HG03520 (cell line): ENCODE measurements around the gene FLT1.
A peak's percentile ranks its signal among the peaks of the same experiment; 100 is the strongest.

Source experiments
- ATAC-seq: cut with Tn5 transposase; IDR thresholded peaks from one replicate; pipeline ENCODE4 v1.9.1; 2021; ENCODE audit warnings: mild to moderate bottlenecking, moderate library complexity; ENCODE audit not compliant: unreplicated experiment

FLT1 gene

DNA sequence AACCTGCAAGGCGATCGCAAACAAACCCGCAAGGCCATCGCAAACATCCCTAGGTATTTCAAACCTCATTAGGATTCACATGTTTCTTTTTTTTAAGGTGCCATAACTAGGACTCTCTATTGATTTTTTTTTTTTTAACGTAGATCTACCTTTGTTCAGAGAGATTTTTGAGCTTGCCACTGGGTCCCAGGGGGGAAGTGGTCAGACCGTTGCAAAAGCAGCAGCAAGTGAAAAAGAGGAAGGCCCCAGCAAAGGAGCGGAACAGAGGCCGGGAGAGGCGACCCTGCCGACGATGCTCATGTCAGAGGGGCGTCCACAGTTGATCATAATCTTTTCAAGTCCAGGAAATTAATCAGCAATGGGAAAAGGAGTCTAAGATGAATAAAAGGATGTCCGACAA is 32.7 kb upstream of the FLT1 start:
- ATAC-seq = no peak

- no peak for ATAC-seq
Observed at GRCh38 chr13:28526876-28527275, 31.9 kb upstream of the FLT1 start.

- ATAC-seq = no peak
Observed at GRCh38 chr13:28522871-28523270, 27.9 kb upstream of the FLT1 start.

- ATAC-seq = no peak
Observed at GRCh38 chr13:28513745-28514144, 18.8 kb upstream of the FLT1 start.

DNA sequence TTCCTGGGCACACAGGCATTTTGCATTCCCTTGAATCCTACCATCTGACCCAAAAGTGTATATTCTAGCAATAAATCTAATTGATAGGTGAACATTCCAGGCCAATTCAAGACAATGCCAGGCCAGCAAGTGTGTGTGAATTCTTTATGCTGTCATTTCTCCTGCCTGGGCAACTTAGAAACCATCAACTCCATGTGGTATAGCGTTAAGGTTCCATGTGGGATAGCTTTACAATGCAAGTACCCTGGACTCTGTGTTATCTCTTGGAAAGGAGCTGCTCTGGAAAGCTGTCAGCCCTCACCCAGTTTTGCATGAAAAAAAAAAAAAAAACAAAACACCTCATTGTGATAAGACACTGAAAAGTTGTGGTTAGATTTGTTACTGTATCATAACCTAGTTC is 15.6 kb upstream of the FLT1 start:
- no peak for ATAC-seq

- ATAC-seq = no peak
Observed at GRCh38 chr13:28510066-28510465, 15.1 kb upstream of the FLT1 start.

DNA sequence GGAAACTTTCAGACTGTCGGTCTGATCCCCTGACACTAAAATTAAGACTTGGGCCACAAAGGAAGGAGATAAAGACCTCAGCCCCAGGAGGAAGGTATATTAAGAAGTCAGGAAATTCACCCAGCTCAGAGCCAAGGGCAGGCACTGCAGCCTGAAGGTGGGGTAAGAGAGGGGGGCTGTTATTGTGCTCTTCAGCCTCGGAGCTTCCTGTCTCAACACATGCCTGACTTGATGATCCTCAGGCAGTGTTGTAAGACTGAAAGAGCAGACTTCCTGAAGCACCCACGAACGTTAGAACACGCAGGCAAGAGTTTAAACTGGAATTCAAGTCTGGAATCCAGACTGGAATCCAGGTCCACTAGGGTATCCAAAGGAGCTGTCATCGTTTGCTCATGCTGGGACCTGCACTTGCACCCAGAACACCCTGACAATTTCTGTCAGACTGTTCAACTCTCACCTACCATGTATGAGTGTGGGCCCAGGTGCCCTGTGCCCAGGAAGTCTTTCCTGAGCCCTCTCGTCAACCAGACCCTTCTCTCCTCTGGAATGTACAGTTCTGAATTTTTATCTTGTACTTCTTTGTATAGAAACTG is 10.7 kb upstream of the FLT1 start:
- no peak for ATAC-seq

- ATAC-seq = no peak
Observed at GRCh38 chr13:28503182-28503967, 8.4 kb upstream of the FLT1 start.

- no peak for ATAC-seq
Observed at GRCh38 chr13:28501547-28501946, 6.6 kb upstream of the FLT1 start.

- no peak for ATAC-seq
Observed at GRCh38 chr13:28499609-28500008, 4.7 kb upstream of the FLT1 start.

DNA sequence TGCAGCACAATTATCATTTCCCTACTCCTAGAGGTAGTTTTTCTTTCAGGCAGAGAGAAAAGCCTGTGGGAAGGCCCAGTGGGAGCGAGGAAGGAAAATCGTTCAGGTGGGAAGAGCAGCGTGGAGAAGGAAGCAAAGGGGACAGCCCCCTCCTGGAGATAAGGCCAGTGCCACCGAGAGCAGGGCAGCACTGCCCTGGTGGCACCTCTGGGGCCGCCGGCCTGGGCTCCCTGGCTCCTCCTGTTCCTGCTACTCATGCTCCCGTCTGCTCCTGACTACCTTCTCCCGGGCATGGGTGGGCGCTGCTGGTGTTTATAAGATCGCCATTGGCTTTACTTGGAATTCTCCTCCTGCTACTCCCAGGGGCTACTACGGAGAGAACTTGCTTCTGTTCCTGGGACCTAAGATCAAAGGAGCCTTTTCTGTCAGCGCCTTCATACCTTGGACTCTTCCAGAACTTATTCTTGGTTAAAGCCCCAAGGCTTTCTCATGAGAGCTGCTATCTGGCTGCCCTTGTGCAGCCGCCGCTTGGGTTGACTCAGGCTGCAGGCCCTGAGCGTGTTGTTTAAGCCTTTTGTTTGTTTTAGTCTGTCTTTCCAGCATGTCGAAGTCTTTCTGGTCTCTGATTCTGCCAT is 3.7 kb upstream of the FLT1 start:
- no peak for ATAC-seq

DNA sequence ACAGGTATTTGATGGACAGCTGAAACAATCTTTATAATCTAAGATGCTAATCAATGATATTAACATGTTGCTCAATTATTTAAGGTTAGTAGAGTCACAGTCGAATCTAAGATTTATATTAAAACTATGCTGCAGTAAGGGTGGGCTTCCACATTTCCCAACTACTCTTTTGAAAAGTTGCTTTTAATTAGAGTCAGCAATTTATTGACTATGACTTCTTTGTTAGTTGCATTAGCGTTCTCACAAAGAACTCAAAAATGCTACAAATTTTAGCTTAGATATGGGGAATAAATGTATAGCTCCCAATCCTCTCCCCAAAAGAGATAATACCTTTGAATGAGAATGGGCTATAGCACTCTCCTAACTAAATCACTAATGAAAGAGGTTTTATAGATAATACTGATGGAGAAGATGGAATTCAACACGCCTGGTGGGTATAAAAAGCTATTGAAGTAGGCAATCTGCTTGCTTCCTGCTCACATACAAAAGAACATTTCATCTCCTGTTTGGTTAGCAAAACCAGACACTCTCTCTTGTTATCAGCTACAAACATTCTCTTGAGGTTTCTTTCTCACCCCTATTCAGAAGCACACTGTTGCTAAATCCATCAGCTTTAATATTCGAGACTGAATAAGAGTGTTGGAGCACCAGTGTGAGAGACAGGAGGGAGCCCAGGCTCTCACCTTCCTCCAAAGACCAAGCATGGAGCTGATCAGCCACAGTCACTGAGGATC is 2.4 kb upstream of the FLT1 start:
- ATAC-seq = no peak

- no peak for ATAC-seq
Observed at GRCh38 chr13:28496188-28496564, 1.2 kb upstream of the FLT1 start.

DNA sequence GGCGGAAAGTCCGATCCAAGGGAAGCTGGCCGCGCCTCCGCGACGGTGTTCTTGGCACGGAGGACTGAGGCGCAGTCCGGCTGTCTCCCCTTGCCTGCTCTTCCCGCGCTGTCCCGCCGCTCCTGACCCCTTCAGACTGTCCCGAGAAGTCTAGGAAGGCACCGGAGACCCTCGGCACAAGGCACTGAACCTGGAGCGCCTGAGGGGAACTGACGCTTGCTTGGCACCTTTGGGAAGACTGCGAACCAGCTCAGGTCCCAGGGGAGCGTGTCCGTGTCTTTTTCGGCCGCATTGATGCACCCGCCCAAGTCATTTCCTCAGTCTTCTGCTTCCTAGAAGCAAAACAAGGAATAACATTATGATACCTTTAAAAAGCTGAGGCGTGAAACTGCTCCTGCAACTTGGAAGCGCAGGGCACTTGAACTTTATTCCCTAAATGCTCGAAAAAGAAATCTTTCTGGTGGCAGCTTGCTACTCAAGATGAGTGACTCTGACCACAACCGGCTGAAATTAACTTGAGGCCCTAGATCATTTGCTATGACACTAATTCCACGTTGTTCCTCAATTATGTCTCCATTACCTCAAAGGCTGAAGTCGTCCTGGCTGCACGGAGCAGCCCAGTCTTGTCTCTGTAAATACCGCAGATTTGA is 735 bp upstream of the FLT1 start:
- ATAC-seq = no peak

DNA sequence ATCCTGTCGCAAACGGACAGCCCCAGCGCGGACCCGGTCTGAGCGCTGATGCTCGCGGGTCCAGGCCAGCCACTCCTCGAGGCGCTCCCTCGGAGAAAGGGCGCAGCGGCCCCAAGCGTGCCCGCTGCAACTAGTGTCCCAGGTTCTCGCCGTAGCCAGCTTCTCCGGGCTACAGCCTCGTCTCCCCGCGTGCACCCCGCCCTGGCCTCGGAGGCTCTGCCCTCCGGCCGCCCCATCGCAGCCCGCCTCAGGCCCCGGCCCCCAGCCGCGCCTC is 487 bp downstream of the FLT1 start:
- ATAC-seq = no peak

DNA sequence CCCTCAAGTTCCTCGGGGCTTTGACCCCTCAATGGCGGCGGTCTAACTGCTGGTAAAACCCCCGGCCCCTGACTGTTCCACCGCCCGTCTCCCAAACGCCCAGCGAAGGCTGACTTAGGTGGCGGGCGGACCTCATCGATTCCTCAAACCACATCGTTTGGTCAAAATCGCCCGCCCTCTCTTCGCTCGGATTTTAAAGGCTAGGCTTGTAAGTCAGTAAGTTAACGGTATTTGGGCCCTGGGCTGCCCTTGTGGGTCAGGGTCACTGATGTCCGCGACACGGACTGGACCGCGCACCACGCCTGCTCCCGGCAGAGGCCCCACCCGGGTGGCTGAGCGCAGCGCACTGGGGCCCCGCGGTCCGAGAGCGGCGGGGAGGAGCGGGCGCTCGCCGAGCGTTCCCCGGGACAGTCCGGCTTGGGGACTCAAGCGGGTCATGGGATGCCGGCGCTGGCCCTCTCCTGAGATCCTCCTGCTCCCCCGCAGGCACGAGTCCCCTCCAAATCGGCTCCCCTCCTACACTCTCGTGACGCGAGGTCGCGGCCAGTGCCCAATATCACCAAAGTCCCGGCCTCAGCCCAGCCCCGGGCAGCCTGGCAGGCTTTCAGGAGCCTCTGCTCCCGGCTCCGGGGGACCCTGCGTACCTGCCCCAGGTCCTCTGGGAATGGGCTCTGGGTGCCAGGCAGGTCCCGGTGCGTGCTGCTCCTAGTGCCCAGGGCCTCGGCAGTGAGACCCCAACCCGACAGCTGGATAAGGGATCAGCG is 1.0 kb downstream of the FLT1 start:
- no peak for ATAC-seq

- ATAC-seq = peak; percentile 67
Observed at GRCh38 chr13:28492569-28493367, 2.2 kb downstream of the FLT1 start.

DNA sequence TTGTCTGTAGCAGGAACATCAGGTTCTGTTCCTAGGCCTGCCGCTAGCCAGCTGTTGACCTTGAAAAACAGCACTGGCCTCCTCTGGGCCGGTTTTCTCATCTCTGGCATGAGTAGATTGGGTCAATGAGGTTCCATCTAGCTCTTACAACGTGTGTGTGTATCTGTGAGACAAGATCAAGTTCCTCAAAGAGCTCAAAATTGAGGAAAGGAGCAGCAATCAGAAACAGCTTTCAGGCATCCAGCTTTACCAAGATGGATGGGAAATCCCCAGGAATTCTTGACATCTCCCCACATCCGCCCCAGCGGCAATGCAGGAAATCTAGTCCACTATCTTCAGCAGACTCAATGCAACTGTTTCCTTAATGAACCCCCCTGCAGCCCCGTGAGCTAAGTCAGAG is 4.9 kb downstream of the FLT1 start:
- ATAC-seq = no peak

- ATAC-seq = no peak
Observed at GRCh38 chr13:28489524-28489931, 5.4 kb downstream of the FLT1 start.
